Stimulated activated CD8-positive, alpha-beta memory T cell treated with anti-CD3 and anti-CD28 coated beads, Interleukin-4, amount 100 ng/mL, for 4 hours (primary cell): ENCODE data around the gene MAP4.

Experiments used
- DNase-seq, 2 donors: peaks; one replicate each; pipeline ENCODE4 v3.0.0-alpha.2; 2020; ENCODE audit warnings: low read depth in 2 of 2, low spot score in 1 of 2

Gene MAP4

DNA sequence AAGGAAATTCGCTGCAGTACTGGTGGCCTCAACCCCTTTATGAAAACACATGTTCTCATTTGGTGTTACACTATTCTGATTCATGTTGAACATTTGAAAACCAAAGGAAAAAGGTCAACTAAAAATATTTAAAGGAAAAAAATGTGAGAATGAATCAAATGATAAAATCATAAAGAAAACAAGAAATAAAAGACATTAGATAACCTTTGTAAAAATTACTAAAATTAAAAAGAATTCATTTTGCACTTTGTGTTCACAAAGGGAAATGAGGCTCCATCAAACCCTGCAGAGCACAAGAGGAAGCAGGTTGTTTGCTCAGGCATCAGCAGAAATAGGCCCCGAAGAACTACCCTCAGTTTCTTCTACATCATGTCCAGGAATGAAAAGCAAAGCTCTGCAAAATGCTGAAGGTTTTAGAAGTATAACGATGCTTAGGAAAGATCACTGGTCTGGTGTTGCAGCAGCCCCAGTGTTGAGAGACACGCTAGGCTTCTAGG lies 41.2 kb downstream of the MAP4 start:
- no peak for DNase-seq

GRCh38 chr3:47971081-47971480 lies 45.1 kb downstream of the MAP4 start:
- no peak for DNase-seq

- DNase-seq: no peak
Measured at GRCh38 chr3:47964740-47965139, 51.5 kb downstream of the MAP4 start.

- DNase-seq: no peak
Measured at GRCh38 chr3:47961815-47962606, 54.2 kb downstream of the MAP4 start.

DNA sequence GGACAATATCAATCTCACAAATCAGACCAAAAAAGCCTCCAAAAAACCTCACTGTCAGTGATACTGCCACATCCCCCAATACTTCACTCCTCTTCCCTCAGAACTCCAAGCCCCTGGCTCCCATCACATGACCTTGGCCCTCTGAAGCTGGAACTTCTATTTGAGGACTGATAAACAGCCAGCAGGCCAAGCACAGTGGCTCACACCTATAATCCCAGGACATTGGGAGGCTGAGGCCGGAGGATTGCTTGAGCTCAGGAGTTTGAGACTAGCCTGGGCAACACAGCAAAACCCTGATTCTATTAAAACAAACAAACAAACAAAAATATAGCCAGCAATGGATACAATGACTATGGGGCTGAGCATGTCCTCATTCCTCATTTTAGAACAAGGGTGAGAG lies 55.2 kb downstream of the MAP4 start:
- no peak for DNase-seq

DNA sequence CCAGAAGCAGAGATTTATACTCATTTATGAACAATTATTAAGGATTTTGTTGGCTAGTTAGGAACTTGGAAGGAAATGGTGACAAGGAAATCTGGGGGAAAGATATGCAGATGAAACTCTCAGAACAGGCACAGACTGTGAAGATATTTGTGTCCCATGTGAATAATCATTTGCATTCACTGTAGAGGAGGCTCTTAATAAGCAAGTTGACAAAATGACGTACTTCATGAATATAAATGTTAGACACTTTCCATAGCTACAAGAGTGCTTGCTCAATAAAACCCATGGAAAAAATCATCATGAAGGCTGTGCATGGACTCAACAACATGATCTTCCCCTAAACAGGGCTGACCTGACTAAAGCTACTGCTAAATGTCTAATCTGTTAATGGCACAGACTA lies 59.7 kb downstream of the MAP4 start:
- no peak for DNase-seq

GRCh38 chr3:47954567-47954966 lies 61.6 kb downstream of the MAP4 start:
- no peak for DNase-seq

DNA sequence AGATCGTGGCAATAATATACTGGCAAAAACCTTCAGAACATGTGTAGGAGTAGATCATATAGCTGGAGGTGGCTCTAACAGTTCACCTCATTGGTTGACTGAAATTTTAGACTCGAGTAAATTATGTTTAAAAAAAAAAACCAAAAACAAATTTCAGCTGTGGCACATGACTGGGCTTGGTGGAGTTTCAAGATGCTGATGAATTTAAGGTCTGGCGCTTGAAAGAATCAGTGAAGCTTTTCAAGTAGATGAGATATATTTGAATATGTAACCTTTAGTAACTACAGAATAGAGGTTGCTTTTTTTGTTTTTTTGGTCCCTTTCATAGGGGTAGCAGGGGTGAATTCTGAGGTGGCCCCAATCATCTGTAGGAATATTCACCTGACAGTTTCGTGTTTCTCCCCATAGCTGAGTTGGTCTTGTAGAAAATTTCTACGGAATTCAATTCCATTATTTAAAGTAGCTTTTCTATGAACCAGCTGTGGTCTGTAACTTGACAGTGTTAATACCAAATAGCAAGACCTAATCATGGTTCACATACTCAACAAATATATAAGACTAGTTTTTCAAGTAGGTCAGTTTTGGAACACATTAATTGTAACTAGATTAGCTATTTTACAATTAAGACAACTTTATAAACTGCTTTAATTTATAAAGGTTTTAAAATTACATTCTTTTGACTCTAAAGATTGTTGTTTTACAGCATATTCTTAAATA lies 65.6 kb downstream of the MAP4 start:
- DNase-seq: no peak

- no peak for DNase-seq
Measured at GRCh38 chr3:47949979-47950378, 66.2 kb downstream of the MAP4 start.

- no peak for DNase-seq
Measured at GRCh38 chr3:47940232-47940631, 76.0 kb downstream of the MAP4 start.

GRCh38 chr3:47932421-47932820 lies 83.8 kb downstream of the MAP4 start:
- no peak for DNase-seq

DNA sequence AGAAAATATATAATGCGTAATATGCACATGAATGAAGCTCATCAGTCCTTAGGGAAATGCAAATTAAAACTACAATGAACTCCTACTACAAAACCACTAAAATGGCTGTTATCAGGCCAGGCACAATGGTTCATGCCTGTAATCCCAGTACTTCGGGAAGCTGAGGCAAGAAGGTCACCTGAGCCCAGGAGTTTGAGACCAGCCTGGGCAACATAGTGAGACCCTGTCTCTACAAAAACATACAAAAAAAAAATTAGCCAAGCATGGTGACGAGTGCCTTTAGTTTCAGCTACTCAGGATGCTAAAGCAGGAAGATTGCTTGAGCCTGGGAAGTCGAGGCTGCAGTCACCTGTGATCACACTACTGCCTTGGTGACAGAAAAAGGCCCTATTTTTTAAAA lies 85.2 kb downstream of the MAP4 start:
- no peak for DNase-seq

- DNase-seq: no peak
Measured at GRCh38 chr3:47916696-47917095, 99.5 kb downstream of the MAP4 start.

DNA sequence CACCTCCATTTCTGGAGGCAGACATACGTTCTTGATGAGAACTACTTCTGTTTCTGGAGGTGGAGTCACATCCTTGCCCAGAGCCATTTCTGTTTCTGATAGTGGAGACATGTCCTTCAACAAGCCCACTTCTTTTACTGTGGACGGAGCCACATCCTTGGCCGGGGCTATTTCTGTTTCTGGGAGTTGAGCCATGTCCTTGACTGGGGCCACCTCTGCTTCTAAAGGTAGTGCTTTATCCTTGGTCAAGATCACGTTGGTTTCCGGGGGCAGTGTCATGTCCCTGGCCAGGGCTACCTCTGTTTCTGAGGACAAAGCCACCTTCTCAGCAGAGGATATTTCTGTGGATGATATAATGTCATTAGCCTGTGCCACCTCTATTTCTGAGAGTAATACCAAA lies 100.0 kb downstream of the MAP4 start:
- no peak for DNase-seq

- DNase-seq: no peak
Measured at GRCh38 chr3:47912006-47912504, 104.2 kb downstream of the MAP4 start.

- no peak for DNase-seq
Measured at GRCh38 chr3:47910777-47911440, 105.3 kb downstream of the MAP4 start.

DNA sequence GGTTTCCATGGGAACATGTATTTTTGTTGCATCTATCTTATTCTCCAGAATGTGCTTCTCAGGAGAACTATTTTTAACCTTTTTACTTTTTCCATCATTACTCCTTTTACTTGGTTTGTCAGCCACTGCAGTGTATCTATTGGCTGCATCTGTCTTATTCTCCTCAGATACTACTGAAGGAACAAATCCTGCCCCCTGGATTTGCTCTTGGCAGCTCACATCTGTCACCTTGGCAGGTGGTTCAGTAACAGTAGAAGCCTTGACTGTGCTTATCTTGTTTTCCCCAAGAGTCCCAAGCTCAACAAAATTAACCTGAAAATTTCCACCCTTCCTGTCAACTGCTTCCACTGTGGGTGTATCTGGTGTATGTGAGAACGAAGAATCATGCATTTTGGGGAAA lies 106.0 kb downstream of the MAP4 start:
- no peak for DNase-seq

DNA sequence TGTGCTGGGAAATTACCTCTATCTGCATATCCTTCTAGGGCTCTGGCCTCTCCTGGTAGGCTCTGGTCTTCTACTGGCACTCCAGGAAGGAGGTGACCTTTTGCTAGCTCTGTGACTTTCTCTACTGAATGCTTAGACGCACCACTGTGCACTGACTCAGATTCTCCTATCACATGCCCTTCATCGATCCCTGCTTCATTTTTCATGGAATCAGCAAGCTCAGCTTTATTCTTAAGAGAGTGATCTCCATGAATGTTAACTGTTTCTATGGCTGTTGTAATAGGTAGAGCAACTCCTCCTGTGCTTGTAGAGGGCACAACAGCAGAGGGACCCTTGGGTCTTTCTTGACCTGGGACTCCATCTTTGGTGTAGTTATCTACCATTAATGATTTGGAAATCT lies 106.6 kb downstream of the MAP4 start:
- DNase-seq: no peak

DNA sequence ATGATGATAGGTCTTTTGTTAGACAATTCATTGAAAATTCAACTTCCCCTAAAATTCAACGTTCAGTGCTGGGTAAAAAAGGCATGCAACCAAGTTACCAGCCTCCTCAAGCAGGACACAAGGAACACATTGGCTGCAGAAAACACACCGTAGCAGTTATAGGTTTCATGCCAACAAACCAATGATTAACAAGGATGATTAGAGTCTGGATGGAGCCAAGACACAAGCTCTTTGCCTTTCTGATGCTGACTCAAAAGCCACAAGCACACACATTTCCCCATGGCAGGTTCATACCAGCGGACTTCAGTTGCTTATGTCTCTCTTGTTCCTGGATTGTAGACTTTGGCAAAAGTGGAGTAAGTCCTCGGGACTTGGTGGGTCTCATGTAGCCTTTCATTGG lies 107.5 kb downstream of the MAP4 start:
- no peak for DNase-seq

DNA sequence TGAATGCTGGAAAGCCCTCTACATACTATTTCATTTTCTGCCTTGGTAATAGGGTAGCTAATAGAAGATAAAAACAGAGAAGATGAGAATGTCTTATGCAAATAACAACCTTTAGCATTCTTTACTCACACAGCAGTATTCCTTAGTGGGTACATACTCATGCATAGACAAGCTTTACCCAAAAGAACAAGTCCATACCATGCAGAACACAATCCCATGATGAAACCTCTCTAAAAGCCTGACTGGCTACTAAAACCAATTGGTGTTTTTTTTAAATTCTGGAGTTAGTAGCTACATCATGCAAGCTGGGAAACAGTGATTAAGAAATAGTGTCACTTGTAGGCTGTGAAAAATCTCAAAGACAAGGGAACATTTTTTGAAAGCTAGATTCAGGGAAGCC lies 108.4 kb downstream of the MAP4 start:
- no peak for DNase-seq

DNA sequence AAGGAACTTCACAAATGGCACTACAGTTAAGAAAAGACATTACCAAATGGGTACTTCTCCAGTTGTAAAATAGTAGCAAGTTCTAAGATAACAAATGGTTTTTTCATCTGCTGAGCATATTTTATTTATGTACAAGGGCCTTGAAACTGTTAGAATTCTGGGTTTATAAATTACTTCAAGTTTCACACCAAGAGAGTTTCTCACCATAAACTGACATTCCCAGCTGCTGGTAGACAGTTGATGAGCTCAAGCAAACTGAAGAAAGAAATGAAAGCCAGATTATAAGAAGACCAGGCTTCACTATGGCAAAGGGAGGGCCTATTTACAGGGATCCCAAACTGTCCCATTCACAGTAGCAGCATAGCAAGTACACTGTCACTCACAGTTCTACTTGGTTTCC lies 113.5 kb downstream of the MAP4 start:
- no peak for DNase-seq

DNA sequence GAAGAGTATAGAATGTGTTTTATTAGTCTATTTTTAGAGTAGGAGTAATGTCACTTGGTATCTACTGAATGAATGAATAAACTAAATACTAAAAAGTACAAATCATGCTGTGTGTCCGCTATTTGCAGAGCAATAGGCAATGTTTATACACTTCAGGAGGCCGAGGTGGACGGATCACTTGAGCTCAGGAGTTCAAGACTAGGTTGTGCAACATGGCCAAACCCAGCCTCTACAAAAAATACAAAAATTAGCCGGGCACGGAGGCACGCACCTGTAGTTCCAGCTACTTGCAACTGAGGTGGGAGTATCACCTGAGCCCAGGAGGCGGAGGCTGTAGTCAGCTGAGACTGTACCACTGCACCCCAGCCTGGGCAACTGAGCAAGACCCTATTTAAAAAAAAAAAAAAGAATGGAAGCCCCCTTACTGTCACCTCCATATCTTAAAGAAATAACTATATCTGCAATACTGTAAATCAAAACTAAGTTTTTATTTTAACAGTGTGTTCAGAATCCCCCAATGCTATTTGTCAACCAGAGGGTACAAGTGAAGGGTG lies 114.9 kb downstream of the MAP4 start:
- DNase-seq: no peak
